HG02870 (cell line): Measurements from ENCODE around the gene DNMT3A.
"Not testable (repeated sequence)": the region's sequence is repeated elsewhere in the genome, so short reads cannot be mapped to it uniquely, and the experiment has no call there.

Experiments
- ATAC-seq: cut with Tn5 transposase; IDR thresholded peaks from one replicate; pipeline ENCODE4 v1.9.1; 2021; ENCODE audit warnings: mild to moderate bottlenecking, moderate library complexity; ENCODE audit not compliant: unreplicated experiment

DNMT3A gene

GRCh38 chr2:25215948-25216679 lies 125.6 kb downstream of the DNMT3A start:
- ATAC-seq, result peak; percentile 54

GRCh38 chr2:25215232-25215631 lies 126.5 kb downstream of the DNMT3A start:
- ATAC-seq, result no peak

- no peak for ATAC-seq
Measured at GRCh38 chr2:25213229-25213628, 128.5 kb downstream of the DNMT3A start.

GRCh38 chr2:25210923-25211322 lies 130.8 kb downstream of the DNMT3A start:
- ATAC-seq, result not testable (repeated sequence)

GRCh38 chr2:25207078-25207545 lies 134.6 kb downstream of the DNMT3A start:
- ATAC-seq, result no peak

- no peak for ATAC-seq
Measured at GRCh38 chr2:25204190-25204838, 137.4 kb downstream of the DNMT3A start.

GRCh38 chr2:25202275-25202674 lies 139.4 kb downstream of the DNMT3A start:
- ATAC-seq, result no peak

- no peak for ATAC-seq
Measured at GRCh38 chr2:25201794-25202193, 139.9 kb downstream of the DNMT3A start.

GRCh38 chr2:25201265-25201664 lies 140.5 kb downstream of the DNMT3A start:
- ATAC-seq, result no peak

- no peak for ATAC-seq
Measured at GRCh38 chr2:25198576-25198975, 143.1 kb downstream of the DNMT3A start.

GRCh38 chr2:25198209-25198525 lies 143.6 kb downstream of the DNMT3A start:
- no peak for ATAC-seq

- ATAC-seq, result no peak
Measured at GRCh38 chr2:25197336-25198208, 144.2 kb downstream of the DNMT3A start.

GRCh38 chr2:25194576-25195122 lies 147.1 kb downstream of the DNMT3A start:
- ATAC-seq, result no peak

- no peak for ATAC-seq
Measured at GRCh38 chr2:25190536-25190935, 151.2 kb downstream of the DNMT3A start.

- no peak for ATAC-seq
Measured at GRCh38 chr2:25188405-25188804, 153.3 kb downstream of the DNMT3A start.

GRCh38 chr2:25187729-25188350 lies 153.9 kb downstream of the DNMT3A start:
- ATAC-seq, result no peak

- no peak for ATAC-seq
Measured at GRCh38 chr2:25184254-25184653, 157.5 kb downstream of the DNMT3A start.

GRCh38 chr2:25178976-25179375 lies 162.7 kb downstream of the DNMT3A start:
- no peak for ATAC-seq
